Measurements from ENCODE around the gene IL6. TPM values are rescaled to one million over a fixed set of nuclear protein-coding genes. Genes with fewer than 3 reads are reported as not detected.

The IL6 gene
- total RNA-seq, 2 donors from 2014 or later: 0.64 to 0.88 TPM

GRCh38 chr7:22718911-22719420, 8.0 kb upstream of the IL6 start:
- Histone ChIP-seq H3K4me3 (ENCODE audit: low read length) (no peak overlapping the region), H3K9ac (ENCODE audit: extremely low read depth, low read length, poor library complexity, severe bottlenecking) (no peak overlapping the region), H3K36me3 (ENCODE audit: control insufficient read depth, insufficient read depth, low read length) (no peaks in the 10 kb centered on the region), H3K4me1 (ENCODE audit: control insufficient read depth, insufficient read depth, low read length) (peaks cover 7% of the 10 kb centered on the region), H3K27me3 (ENCODE audit: control insufficient read depth, insufficient read depth, low read length, poor library complexity, severe bottlenecking) (no peaks in the 10 kb centered on the region), H3K27ac (ENCODE audit: low read depth, low read length) (no peak overlapping the region), H3K9me3 (ENCODE audit: control insufficient read depth, low read length) (no peaks in the 10 kb centered on the region)
- TF ChIP-seq, protein P1, sequence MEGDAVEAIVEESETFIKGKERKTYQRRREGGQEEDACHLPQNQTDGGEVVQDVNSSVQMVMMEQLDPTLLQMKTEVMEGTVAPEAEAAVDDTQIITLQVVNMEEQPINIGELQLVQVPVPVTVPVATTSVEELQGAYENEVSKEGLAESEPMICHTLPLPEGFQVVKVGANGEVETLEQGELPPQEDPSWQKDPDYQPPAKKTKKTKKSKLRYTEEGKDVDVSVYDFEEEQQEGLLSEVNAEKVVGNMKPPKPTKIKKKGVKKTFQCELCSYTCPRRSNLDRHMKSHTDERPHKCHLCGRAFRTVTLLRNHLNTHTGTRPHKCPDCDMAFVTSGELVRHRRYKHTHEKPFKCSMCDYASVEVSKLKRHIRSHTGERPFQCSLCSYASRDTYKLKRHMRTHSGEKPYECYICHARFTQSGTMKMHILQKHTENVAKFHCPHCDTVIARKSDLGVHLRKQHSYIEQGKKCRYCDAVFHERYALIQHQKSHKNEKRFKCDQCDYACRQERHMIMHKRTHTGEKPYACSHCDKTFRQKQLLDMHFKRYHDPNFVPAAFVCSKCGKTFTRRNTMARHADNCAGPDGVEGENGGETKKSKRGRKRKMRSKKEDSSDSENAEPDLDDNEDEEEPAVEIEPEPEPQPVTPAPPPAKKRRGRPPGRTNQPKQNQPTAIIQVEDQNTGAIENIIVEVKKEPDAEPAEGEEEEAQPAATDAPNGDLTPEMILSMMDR (conservative IDR thresholded peaks at IDR 0.05): no peak
- peaks cover 52% of the 10 kb centered on the region for H3K4me1 Mint-ChIP-seq
- H3K36me3 Mint-ChIP-seq (ENCODE audit: low read depth): no peaks in the 10 kb centered on the region
- 0% methylated on average over 1 of the region's 1 CpG for WGBS, 2 experiments (ENCODE audit: insufficient coverage in 1 of 2, insufficient read length in 1 of 2)
- H3K27ac Mint-ChIP-seq: no peak overlapping the region
- no peak overlapping the region for H3K4me3 Mint-ChIP-seq
- H3K27me3 Mint-ChIP-seq (ENCODE audit: insufficient read depth): no peaks in the 10 kb centered on the region
- no peaks in the 10 kb centered on the region for H3K9me3 Mint-ChIP-seq
- no peak for DNase-seq

DNA sequence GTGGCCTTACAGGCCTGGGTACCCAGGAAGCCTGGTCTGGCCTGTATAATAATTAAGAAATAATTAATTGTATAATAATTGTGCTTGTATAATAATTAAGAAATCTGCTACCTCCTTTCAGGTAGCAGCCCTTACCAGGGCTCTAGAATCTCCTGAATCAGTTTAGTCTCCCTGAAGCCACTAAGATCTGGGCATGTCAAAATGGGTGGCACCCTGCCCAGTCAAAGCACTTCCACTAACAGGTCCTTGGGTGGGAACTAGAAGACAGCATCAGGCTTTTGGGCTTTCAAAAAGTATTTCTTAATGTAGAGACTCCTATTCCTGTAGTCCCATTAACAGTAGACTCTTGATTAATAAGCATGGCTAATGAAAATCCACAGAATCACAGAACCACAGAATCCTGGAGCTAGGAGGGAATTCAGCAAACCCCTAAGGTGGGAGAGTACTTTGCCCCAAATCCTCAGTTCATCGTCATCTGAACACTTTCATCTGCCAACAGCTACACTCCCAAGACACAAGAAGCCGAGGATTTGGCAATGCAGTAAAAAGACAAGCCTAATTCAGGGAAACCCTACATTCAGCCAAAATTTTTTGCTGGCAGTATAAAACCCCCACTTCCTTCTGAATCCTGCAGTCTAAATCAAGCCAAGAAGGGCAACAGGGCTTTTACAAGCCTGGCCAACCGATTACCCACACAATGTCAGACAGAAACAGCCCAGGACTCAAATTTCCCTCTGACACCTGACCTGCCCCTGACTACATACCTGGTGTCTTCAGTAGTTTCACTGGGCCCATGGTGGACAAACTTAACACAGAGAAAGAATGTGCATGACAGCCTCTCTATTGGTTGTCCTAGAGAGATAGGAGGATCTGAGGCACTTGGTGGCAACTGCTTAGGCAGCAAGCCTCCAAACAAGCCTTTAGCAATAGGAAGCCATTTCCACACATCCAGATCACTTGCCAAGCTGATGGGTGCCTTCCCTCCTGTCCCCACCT, 5.9 kb upstream of the IL6 start:
- H3K27ac Mint-ChIP-seq: no peak overlapping the region
- no peak for DNase-seq
- peaks cover 7% of the 10 kb centered on the region for H3K4me1 ChIP-seq (ENCODE audit: control insufficient read depth, insufficient read depth, low read length)
- no peaks in the 10 kb centered on the region for H3K36me3 Mint-ChIP-seq (ENCODE audit: low read depth)
- H3K36me3 ChIP-seq (ENCODE audit: control insufficient read depth, insufficient read depth, low read length): no peaks in the 10 kb centered on the region
- no peaks in the 10 kb centered on the region for H3K9me3 ChIP-seq (ENCODE audit: control insufficient read depth, low read length)
- TF ChIP-seq, protein P1 (conservative IDR thresholded peaks at IDR 0.05): no peak
- no peaks in the 10 kb centered on the region for H3K9me3 Mint-ChIP-seq
- H3K4me3 Mint-ChIP-seq: no peak overlapping the region
- 89 to 94% methylated on average over 3 of the region's 3 CpGs for WGBS, 2 experiments (ENCODE audit: insufficient coverage in 1 of 2, insufficient read length in 1 of 2)
- H3K27ac ChIP-seq (ENCODE audit: low read depth, low read length): no peak overlapping the region
- no peaks in the 10 kb centered on the region for H3K27me3 ChIP-seq (ENCODE audit: control insufficient read depth, insufficient read depth, low read length, poor library complexity, severe bottlenecking)
- peaks cover 59% of the 10 kb centered on the region for H3K4me1 Mint-ChIP-seq
- no peaks in the 10 kb centered on the region for H3K27me3 Mint-ChIP-seq (ENCODE audit: insufficient read depth)
- no peak overlapping the region for H3K9ac ChIP-seq (ENCODE audit: extremely low read depth, low read length, poor library complexity, severe bottlenecking)
- H3K4me3 ChIP-seq (ENCODE audit: low read length): no peak overlapping the region

DNA sequence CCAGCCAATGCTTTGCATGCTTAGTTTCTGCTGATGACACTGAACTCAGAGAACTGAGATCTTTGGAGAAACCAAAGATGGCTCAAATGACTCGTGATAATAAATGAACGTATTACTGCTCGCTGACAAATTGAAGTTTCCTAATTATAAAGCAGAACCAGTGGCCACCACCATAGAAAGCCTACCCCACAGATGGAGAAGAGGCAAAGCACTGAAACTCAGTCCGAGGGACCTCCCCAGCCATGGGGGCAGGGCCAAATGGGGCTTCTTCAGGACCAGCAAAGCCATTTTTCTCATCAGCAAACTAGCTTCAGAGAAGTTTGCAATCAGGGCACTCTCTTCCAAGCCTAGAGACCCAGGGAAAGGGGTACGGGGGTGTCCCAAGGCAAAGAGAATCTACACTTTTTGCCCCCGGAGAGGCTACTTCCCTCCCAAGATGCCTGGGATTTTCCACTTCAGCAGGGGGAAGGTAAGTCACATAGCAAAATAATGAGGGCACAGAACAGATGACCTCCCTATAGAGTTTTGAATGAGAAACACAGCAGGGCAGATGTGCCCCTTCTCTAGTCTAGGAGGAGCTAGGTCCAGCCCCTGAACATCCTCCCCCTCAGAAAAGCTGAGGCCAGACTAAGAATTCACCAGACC, 4.3 kb upstream of the IL6 start:
- 88 to 94% methylated on average over 5 to 6 of the region's 6 CpGs for WGBS, 2 experiments (ENCODE audit: insufficient coverage in 1 of 2, insufficient read length in 1 of 2)
- TF ChIP-seq, protein P1 (conservative IDR thresholded peaks at IDR 0.05): no peak
- no peaks in the 10 kb centered on the region for H3K27me3 ChIP-seq (ENCODE audit: control insufficient read depth, insufficient read depth, low read length, poor library complexity, severe bottlenecking)
- Mint-ChIP-seq H3K4me1 (peaks cover 68% of the 10 kb centered on the region), H3K27ac (no peak overlapping the region), H3K36me3 (ENCODE audit: low read depth) (no peaks in the 10 kb centered on the region), H3K4me3 (no peak overlapping the region), H3K9me3 (no peaks in the 10 kb centered on the region), H3K27me3 (ENCODE audit: insufficient read depth) (no peaks in the 10 kb centered on the region)
- H3K9ac ChIP-seq (ENCODE audit: extremely low read depth, low read length, poor library complexity, severe bottlenecking): no peak overlapping the region
- DNase-seq: peak; percentile 28
- H3K4me3 ChIP-seq (ENCODE audit: low read length): no peak overlapping the region
- H3K27ac ChIP-seq (ENCODE audit: low read depth, low read length): no peak overlapping the region
- H3K4me1 ChIP-seq (ENCODE audit: control insufficient read depth, insufficient read depth, low read length): peaks cover 8% of the 10 kb centered on the region
- H3K9me3 ChIP-seq (ENCODE audit: control insufficient read depth, low read length): no peaks in the 10 kb centered on the region
- H3K36me3 ChIP-seq (ENCODE audit: control insufficient read depth, insufficient read depth, low read length): no peaks in the 10 kb centered on the region

All from endodermal cell (in vitro differentiated cells).